PC-9 (cell line): ENCODE results near the gene OR2T27. TPM values are rescaled to one million over a fixed set of nuclear protein-coding genes. Genes with fewer than 3 reads are reported as not detected.
"Not testable (repeated sequence)": the region's sequence is repeated elsewhere in the genome, so short reads cannot be mapped to it uniquely, and the experiment has no call there.

ENCODE experiments used
- BruUV-seq: library from RNA; stranded (reverse); fragments of 400-500 nt; replicated peaks from 2 replicates; lab custom pipeline; 2021; lab: Mats Ljungman, UMichigan
- CTCF ChIA-PET: fragments of 300-600 bp; sonication (Branson Sonifier 250); formaldehyde crosslinking; loops from one replicate; lab custom pipeline; 2022; ENCODE audit warnings: antibody characterized with exemption; lab: Charles Lee
- POLR2A ChIA-PET: fragments of 300-600 bp; sonication (Branson Sonifier 250); formaldehyde crosslinking; loops from one replicate; lab custom pipeline; 2022; ENCODE audit warnings: antibody characterized with exemption; ENCODE audit not compliant: unreplicated experiment; lab: Charles Lee
- DNase-seq, 2 experiments: peaks; one replicate each; pipeline versions ENCODE4 v3.0.0 to v3.0.0-alpha.2; 2015 to 2022; ENCODE audit warnings: mixed read lengths in 1 of 2
- H2AFZ ChIP-seq: fragments of 200-600 bp; sonication (generic); 2 replicates; pipeline ENCODE4 v1.8.1; 2017; ENCODE audit warnings: antibody characterized with exemption
- H3F3A ChIP-seq: fragments of 200-600 bp; sonication (generic); 2 replicates; pipeline ENCODE4 v1.8.1; 2017; ENCODE audit warnings: antibody characterized with exemption, mild to moderate bottlenecking, low read depth; ENCODE audit not compliant: insufficient read depth
- H3K27ac ChIP-seq: fragments of 200-600 bp; sonication (generic); 2 replicates; pipeline ENCODE4 v1.6.1; 2016; ENCODE audit warnings: mixed run types
- H3K27me3 ChIP-seq: fragments of 200-600 bp; sonication (generic); 2 replicates; pipeline ENCODE4 v1.6.1; 2016; ENCODE audit warnings: low read depth, mixed run types; ENCODE audit not compliant: insufficient read depth
- H3K36me3 ChIP-seq: fragments of 200-600 bp; sonication (generic); 2 replicates; pipeline ENCODE4 v1.6.1; 2016; ENCODE audit warnings: low read depth, mixed run types
- H3K4me1 ChIP-seq: fragments of 200-600 bp; sonication (generic); replicated peaks from 2 replicates; pipeline ENCODE4 v1.6.1; 2016; ENCODE audit warnings: mixed run types; ENCODE audit not compliant: insufficient read depth
- H3K4me2 ChIP-seq: fragments of 200-600 bp; sonication (generic); 2 replicates; pipeline ENCODE4 v1.6.1; 2017; ENCODE audit warnings: mixed run types
- H3K4me3 ChIP-seq: fragments of 200-600 bp; sonication (generic); 2 replicates; pipeline ENCODE4 v1.6.1; 2016; ENCODE audit warnings: mixed run types
- H3K79me2 ChIP-seq: fragments of 200-600 bp; sonication (generic); 2 replicates; pipeline ENCODE4 v1.6.1; 2017; ENCODE audit warnings: low read depth, mixed run types
- H3K9me2 ChIP-seq: fragments of 200-600 bp; sonication (generic); 2 replicates; pipeline ENCODE4 v1.8.1; 2017; ENCODE audit warnings: mild to moderate bottlenecking; ENCODE audit not compliant: insufficient read depth
- H3K9me3 ChIP-seq: fragments of 200-600 bp; sonication (generic); 2 replicates; pipeline ENCODE4 v1.8.1; 2016; ENCODE audit warnings: low read depth; ENCODE audit not compliant: insufficient read depth
- H4K20me1 ChIP-seq: fragments of 200-600 bp; sonication (generic); 2 replicates; pipeline ENCODE4 v1.8.1; 2017; ENCODE audit not compliant: insufficient read depth
- intact Hi-C: fragments of 100-400 bp; cut with micrococcal nuclease; formaldehyde crosslinking; loops from one replicate; pipeline ENCODE4 v1.10.0; 2022; ENCODE audit not compliant: unreplicated experiment
- total RNA-seq: library from RNA; stranded (reverse); gene quantifications from 2 replicates; pipeline ENCODE4 v1.2.3, GENCODE V29; 2021

Gene OR2T27
- total RNA-seq, 1 experiment from 2014 or later, result not detected

- H2AFZ ChIP-seq, H3K27me3 ChIP-seq, H3K4me1 ChIP-seq, H4K20me1 ChIP-seq, intact Hi-C loops, H3K9me2 ChIP-seq, H3F3A ChIP-seq, POLR2A ChIA-PET, H3K79me2 ChIP-seq, DNase-seq, H3K9me3 ChIP-seq, H3K4me3 ChIP-seq, H3K36me3 ChIP-seq, BruUV-seq, CTCF ChIA-PET, H3K27ac ChIP-seq, H3K4me2 ChIP-seq: not testable (repeated sequence)
Observed at GRCh38 chr1:248645178-248645577, 10.2 kb downstream of the OR2T27 start, which contains the start of gene OR2T35. OR2T35 (minus strand) TSS chr1:248645278; CDS start chr1:248639258, 6,020 bp downstream.

DNA sequence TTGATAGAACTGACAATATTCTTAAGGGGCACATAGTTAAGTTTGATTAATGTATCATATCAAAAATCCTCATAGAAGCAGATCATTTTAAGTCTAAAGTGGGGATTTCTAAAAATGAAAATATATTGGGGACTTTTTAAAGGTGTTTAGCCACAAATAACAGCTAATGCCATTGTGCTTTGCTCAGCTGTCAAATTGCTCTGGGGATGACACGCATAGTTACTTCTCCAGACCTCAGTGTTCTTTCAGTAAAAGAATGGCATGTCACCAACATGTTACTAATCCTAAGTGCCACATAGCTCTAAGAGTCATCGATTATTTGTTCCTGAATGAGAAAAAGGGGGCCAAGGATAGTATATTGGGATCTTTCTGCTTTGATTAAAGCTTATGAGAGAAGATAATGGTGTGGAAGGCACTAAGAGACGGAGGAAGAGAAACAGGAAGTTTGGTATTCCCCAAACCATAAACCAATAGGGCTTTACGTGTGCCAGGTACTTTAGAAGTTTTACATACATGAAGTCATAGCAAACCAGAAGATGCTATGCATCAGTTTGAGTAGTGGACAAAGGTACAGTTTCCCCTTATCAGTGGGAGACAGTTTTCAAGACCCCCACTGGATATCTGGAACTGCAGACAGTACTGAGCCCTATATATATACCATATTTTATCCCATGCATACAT is 12.2 kb downstream of the OR2T27 start:
- POLR2A ChIA-PET, H3K9me3 ChIP-seq, H3K36me3 ChIP-seq, H3F3A ChIP-seq, DNase-seq, H3K79me2 ChIP-seq, H3K27me3 ChIP-seq, intact Hi-C loops, H3K4me3 ChIP-seq, H3K9me2 ChIP-seq, H3K27ac ChIP-seq, H3K4me1 ChIP-seq, H2AFZ ChIP-seq, H3K4me2 ChIP-seq, BruUV-seq, H4K20me1 ChIP-seq, CTCF ChIA-PET: not testable (repeated sequence)

- H3K9me3 ChIP-seq, H3K4me1 ChIP-seq, H3K27me3 ChIP-seq, H4K20me1 ChIP-seq, H3K36me3 ChIP-seq, H3K27ac ChIP-seq, intact Hi-C loops, CTCF ChIA-PET, H3K9me2 ChIP-seq, BruUV-seq, H2AFZ ChIP-seq, H3K4me3 ChIP-seq, H3K79me2 ChIP-seq, DNase-seq, H3F3A ChIP-seq, H3K4me2 ChIP-seq, POLR2A ChIA-PET: not testable (repeated sequence)
Observed at GRCh38 chr1:248641583-248641982, 13.7 kb downstream of the OR2T27 start.

DNA sequence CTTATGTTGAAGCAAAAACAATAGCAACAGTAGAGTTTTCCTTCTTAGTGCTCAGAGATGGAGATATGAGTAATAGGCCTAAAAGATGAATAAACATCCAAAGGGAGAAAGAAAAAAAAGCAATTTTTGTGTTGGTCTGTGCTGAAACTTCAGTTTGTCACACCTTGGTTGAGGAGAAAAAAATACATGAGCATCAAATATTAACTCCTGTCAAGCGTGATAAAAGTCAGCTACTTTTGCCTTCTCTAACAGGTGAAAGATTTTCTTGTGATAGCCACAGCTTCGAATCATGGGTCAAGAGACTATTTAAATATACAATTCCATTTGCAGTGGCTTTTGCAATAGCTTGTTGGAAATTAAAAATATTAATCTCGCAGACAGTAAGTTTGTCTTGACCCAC is 14.4 kb downstream of the OR2T27 start:
- BruUV-seq, POLR2A ChIA-PET, intact Hi-C loops: not testable (repeated sequence)

DNA sequence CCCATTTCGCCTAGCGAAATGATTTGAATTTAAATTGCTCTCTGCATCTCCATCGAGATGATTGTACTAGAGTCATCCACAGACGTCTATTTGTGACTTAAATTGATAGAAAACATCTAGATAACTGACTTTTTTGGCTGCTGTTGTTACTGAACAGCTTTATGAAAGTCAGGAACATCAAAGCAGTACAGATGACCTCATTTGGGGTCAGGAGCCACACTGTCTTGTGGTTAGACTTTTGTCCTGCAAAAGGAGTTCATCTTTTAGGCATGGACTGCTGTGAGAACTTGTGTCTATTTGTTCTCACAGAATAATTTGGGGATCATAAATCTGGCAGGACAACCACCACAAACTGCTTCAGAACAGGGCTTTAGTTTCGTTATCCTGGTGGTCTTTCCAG is 15.7 kb downstream of the OR2T27 start:
- H3K27ac ChIP-seq, BruUV-seq, DNase-seq, H3K4me1 ChIP-seq, H4K20me1 ChIP-seq, POLR2A ChIA-PET, H3K36me3 ChIP-seq, H3K9me2 ChIP-seq, H3K9me3 ChIP-seq, H3F3A ChIP-seq, H3K4me3 ChIP-seq, H3K27me3 ChIP-seq, H3K4me2 ChIP-seq, intact Hi-C loops, H2AFZ ChIP-seq, CTCF ChIA-PET, H3K79me2 ChIP-seq: not testable (repeated sequence)

More for the DNA sequence above, 14.4 kb downstream of the OR2T27 start:
- H3F3A ChIP-seq, H4K20me1 ChIP-seq, H3K27me3 ChIP-seq, CTCF ChIA-PET, H3K27ac ChIP-seq, H3K9me3 ChIP-seq, DNase-seq, H3K4me1 ChIP-seq, H3K79me2 ChIP-seq, H2AFZ ChIP-seq, H3K4me2 ChIP-seq, H3K36me3 ChIP-seq, H3K4me3 ChIP-seq, H3K9me2 ChIP-seq: not testable (repeated sequence)

DNA sequence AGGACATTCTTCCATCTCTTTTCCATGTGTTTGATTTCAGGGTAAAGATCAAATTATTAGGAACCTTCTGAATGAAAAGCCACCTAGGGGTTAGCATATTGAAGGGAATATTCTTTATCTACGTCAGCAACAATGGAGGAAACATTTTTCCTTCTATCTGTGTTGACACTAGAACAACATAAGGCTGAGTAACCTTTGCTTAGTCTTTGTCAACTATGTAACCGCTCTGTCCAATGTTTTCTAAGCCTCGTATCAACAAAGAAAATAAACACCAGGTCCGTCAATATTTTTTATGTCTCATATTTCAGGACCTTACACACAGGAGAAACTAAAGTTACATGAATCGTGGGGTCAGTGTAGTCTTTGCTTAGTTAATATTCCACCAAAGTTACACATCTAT is 18.7 kb downstream of the OR2T27 start:
- H3K4me1 ChIP-seq, H3K79me2 ChIP-seq, POLR2A ChIA-PET, H3K4me3 ChIP-seq, H3F3A ChIP-seq, H3K27ac ChIP-seq, H3K27me3 ChIP-seq, intact Hi-C loops, H3K9me2 ChIP-seq, H2AFZ ChIP-seq, H3K9me3 ChIP-seq, DNase-seq, H4K20me1 ChIP-seq, H3K4me2 ChIP-seq, CTCF ChIA-PET, H3K36me3 ChIP-seq, BruUV-seq: not testable (repeated sequence)

GRCh38 chr1:248634991-248635390 is 20.3 kb downstream of the OR2T27 start, which contains the start of gene OR2T11:
OR2T11 (minus strand) TSS chr1:248635091; CDS start chr1:248627128, 7,963 bp downstream.
- CTCF ChIA-PET, H3F3A ChIP-seq, H3K79me2 ChIP-seq, POLR2A ChIA-PET, intact Hi-C loops, H3K27me3 ChIP-seq, DNase-seq, H4K20me1 ChIP-seq, H3K4me3 ChIP-seq, H3K4me1 ChIP-seq, H3K27ac ChIP-seq, BruUV-seq, H3K9me3 ChIP-seq, H3K4me2 ChIP-seq, H2AFZ ChIP-seq, H3K36me3 ChIP-seq, H3K9me2 ChIP-seq: not testable (repeated sequence)
